Limb (tissue), 2 donors: ENCODE results near the gene EFHB.
"Not testable (repeated sequence)": the region's sequence is repeated elsewhere in the genome, so short reads cannot be mapped to it uniquely, and the experiment has no call there.

Experiments
- DNase-seq, 2 donors: peaks; one replicate each; pipeline ENCODE4 v3.0.0-alpha.2; 2016; ENCODE audit errors: extremely low spot score in 2 of 2

Gene EFHB, protein sequence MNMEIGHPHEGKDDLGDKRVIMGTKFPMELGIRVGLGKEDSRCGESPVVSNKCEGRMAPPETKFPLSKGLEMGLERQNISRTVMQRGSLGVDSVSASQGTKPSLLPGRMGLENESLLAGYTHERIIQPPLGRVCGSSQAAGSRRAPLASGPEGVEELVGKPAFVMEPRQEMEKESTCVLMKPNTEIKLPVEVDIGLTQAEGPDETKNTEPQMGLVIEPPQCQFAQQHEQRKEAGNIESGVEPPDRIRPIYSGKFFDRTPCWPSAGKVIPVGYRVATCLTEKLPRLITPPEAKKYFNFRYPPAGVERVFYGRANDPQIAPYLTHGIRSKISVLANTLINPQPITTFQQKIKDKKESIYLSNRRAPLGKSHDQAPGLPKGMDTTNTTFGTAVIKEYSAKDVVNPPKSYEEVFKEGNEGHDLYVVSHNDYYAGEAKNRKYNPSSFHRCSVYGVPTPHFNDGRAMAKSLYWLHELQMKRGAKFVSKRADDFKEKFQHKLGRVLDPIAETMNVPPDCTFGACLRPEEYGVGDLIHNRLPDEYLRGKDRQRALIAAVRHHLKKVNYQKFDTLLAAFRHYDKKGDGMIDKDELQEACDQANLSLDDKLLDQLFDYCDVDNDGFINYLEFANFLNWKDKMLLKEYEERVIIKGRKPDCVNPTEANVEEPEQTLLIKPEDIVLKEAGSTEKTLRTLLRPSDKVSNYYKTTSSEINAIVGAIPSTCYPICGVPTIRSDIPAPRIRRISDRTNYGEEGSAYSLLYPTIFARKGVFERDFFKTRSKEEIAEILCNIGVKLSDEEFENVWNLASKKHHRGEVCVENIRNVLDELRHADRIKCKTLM

DNA sequence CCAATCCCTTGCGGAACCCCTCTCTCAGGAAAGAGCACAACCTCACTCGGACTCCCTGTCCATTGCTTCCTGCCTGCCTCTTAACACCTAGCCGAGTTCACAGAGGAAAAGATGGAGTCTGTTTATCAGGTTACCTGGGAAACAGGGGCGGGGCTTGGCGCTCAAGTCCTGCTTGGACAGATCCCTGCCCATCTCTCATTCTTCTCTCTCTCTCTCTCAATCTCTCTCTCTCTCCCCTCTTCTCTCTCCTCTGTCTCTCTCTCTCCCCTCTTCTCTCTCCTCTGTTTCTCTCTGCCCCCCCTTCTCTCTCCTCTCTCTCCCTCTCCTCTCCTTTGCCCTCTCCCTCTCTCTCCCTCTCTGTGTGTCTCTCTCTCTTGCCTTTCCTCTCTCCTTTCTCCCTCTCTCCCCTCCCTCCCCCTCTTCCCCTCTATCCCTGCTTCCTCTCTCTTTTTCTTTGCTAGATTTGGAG, at the start of gene EFHB:
Gene EFHB (minus strand): TSS at position 120 of the 469 bp plus-strand sequence. CDS start 199 bp downstream, outside the sequence.
- peak in 1 of 2 donors; percentile 32 for DNase-seq

DNA sequence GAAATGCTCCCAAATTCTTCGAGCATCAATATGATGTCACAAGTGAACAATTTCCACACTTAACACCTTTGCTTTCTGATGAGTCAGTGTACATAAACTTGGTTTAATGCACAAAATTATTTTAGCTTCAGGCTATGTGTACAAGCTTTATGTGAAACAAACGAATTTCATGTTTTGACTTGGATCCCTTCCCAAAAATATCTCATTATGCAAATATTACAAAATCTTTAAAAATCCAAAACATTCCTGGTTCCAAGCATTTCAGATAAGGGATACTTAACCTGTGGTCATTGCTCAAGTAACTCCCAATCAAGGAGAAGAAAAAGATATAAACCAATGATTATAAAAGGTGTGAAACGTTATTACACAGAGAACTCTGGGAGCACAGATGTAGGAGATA, 38.0 kb upstream of the EFHB start:
- DNase-seq: no peak

DNA sequence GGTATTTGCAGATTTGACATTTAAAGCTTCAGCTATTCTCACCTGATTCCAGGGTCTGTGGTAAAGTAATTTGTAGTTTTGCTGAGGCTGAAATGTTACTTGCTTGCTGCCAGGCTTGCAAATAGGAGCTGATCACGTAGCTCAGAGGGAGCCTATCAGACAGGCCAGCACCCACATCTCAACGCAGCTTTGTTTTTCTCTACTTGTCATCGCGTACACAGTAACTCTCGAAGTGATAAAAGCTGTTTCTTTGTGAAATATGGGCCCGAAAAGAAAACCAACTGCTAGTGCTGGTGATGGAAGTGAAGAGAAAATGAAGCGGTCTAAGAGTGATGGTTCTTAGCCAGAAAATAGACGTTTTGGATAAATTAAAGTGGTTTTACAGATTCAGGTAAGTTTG, 36.3 kb upstream of the EFHB start:
- no peak for DNase-seq

DNA sequence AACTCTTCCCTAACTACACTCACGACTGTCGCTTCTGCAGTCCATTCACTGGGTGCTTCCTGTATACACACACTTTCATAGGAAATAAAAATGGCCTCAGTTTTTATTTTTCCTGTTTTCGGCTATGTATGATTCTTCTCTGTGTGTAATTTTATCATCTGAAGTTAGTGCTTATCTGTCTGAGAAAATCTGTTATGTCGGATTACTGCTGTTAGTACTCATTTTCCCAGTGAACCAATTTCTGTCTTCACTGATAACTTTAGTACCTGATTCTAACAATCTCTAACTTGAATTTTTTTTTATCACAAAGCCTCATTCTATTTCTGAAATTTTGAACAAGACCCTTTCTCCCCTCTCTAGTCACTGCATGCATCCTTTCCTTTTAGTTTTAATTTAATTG, 33.8 kb upstream of the EFHB start:
- DNase-seq: no peak

DNA sequence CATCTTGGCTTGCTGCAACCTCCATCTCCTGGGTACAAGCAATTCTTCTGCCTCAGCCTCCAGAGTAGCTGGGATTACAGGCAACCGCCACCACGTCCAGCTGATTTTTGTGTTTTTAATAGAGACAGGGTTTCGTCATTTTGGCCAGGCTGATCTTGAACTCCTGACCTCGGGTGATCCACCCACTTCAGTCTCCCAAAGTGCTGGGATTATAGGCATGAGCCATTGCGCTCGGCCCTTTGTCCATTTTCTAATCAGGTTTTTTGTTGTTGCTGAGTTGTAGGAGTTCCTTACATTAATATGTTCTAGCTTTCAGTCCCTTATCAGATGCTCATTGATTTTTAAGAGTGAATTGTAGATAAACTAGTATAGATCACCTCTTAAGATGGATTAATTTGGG, 33.2 kb upstream of the EFHB start:
- no peak for DNase-seq

GRCh38 chr3:19961960-19962359, 27.9 kb upstream of the EFHB start:
- no peak for DNase-seq

- no peak for DNase-seq
Observed at GRCh38 chr3:19960696-19961095, 26.7 kb upstream of the EFHB start.

- DNase-seq: no peak
Observed at GRCh38 chr3:19959505-19959904, 25.5 kb upstream of the EFHB start.

DNA sequence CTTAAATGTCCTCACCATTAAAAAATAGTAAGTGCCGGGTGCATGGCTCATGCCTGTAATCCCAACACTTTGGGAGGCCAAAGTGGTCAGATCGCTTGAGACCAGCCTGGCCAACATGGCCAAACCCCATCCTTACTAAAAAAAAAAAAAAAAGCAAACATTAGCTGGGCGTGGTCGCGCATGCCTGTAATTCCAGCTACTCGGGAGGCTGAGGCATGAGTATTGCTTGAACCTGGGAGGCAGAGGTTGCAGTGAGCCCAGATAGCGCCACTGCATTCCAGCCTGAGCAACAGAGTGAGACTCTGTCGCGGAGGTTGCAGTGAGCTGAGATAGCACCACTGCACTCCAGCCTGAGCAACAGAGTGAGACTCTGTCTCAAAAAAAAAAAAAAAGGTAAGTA, 23.3 kb upstream of the EFHB start:
- DNase-seq: not testable (repeated sequence)

- no peak for DNase-seq
Observed at GRCh38 chr3:19954676-19955075, 20.7 kb upstream of the EFHB start.

- DNase-seq: no peak
Observed at GRCh38 chr3:19950316-19950715, 16.3 kb upstream of the EFHB start.

- no peak for DNase-seq
Observed at GRCh38 chr3:19948226-19948591, 14.2 kb upstream of the EFHB start.

- peak; percentile 39 to 80 for DNase-seq
Observed at GRCh38 chr3:19947549-19948225, 13.7 kb upstream of the EFHB start.

- DNase-seq: peak; percentile 98 to 99
Observed at GRCh38 chr3:19946832-19947548, 13.0 kb upstream of the EFHB start, which contains the start of gene RAB5A. TSS of gene RAB5A (plus strand) at chr3:19947097. CDS start at chr3:19950899, 3,802 bp downstream.

- peak; percentile 6 to 36 for DNase-seq
Observed at GRCh38 chr3:19945969-19946831, 12.2 kb upstream of the EFHB start.

GRCh38 chr3:19945534-19945933, 11.5 kb upstream of the EFHB start:
- no peak for DNase-seq

DNA sequence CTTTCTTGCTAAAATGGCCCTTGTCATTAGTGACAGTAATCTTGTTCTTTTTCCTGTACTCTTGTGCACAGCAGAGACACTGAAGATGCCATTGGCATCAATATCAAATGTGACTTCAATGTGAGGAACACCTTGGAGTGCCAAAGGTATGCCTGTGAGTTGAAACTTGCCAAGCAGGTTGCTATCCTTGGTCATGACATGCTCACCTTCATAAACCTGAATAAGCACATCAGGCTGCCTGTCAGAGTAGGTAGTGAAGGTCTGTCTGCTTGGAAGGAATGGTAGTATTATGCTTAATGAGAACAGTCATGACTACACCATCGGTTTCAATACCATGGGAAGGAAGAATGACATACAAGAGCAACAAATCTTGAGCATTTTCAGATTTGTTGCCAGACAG, 6.6 kb upstream of the EFHB start:
- DNase-seq: no peak

DNA sequence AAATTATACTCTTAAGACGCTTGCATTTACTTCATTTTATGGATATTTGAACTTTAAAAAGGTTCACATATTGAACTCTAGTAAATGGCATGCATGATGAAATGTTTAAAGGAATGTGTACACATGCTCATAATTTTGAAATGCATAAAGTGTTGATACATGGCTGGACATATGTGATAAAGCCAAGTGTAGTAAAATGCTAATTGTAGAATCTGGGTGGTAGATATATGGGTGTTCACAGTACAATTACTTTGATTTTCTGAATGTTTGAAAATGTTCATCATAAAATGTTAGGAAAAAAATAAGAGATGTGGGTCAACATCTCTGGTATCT, 4.2 kb upstream of the EFHB start:
- DNase-seq: no peak

GRCh38 chr3:19937459-19938294, 3.7 kb upstream of the EFHB start:
- DNase-seq: no peak
